Esophagus squamous epithelium (tissue), 4 donors: ENCODE results near the gene MTOR.
"Not testable (repeated sequence)": the region's sequence is repeated elsewhere in the genome, so short reads cannot be mapped to it uniquely, and the experiment has no call there.

Source experiments
- POLR2A ChIP-seq, 4 donors: fragments of 450-650 bp; IDR thresholded peaks; one replicate each; pipeline ENCODE4 v1.6.1; 2017; ENCODE audit warnings: antibody characterized with exemption in 4 of 4, mild to moderate bottlenecking in 4 of 4, moderate library complexity in 3 of 4
- TF ChIP-seq, protein P1 (sequence below), 6 experiments: fragments of 450-650 bp in 4 of 6; fragments of 200-600 bp in 2 of 6; sonication (generic) in 2 of 6; IDR thresholded peaks; one replicate each; pipeline ENCODE4 v1.5.1; 2016 to 2019; ENCODE audit warnings: antibody characterized with exemption in 6 of 6, mild to moderate bottlenecking in 4 of 6, moderate library complexity in 4 of 6

DNA sequence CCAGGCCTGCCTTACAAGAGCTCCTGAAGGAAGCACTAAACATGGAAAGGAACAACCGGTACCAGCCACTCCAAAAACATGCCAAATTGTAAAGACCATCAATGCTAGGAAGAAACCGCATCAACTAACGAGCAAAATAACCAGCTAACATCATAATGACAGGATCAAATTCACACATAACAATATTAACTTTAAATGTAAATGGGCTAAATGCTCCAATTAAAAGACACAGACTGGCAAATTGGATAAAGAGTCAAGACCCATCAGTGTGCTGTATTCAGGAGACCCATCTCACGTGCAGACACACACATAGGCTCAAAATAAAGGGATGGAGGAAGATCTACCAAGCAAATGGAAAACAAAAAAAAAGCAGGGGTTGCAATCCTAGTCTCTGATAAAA is 99.6 kb downstream of the MTOR start:
- TF ChIP-seq, protein P1, sequence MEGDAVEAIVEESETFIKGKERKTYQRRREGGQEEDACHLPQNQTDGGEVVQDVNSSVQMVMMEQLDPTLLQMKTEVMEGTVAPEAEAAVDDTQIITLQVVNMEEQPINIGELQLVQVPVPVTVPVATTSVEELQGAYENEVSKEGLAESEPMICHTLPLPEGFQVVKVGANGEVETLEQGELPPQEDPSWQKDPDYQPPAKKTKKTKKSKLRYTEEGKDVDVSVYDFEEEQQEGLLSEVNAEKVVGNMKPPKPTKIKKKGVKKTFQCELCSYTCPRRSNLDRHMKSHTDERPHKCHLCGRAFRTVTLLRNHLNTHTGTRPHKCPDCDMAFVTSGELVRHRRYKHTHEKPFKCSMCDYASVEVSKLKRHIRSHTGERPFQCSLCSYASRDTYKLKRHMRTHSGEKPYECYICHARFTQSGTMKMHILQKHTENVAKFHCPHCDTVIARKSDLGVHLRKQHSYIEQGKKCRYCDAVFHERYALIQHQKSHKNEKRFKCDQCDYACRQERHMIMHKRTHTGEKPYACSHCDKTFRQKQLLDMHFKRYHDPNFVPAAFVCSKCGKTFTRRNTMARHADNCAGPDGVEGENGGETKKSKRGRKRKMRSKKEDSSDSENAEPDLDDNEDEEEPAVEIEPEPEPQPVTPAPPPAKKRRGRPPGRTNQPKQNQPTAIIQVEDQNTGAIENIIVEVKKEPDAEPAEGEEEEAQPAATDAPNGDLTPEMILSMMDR (IDR thresholded peaks at IDR 0.05), result not testable (repeated sequence)
- not testable (repeated sequence) for TF ChIP-seq POLR2A (IDR thresholded peaks at IDR 0.05)
